Measurements from ENCODE around the gene TUBG2. TPM values are rescaled to one million over a fixed set of nuclear protein-coding genes. Genes with fewer than 3 reads are reported as not detected.

TUBG2 gene
- total and polyA plus RNA-seq, 2 experiments from 2014 or later: 62.7 to 67.4 TPM

- Histone ChIP-seq H3K27ac (no peak overlapping the region), H3K36me3 (peaks cover 18% of the 10 kb centered on the region), H3K4me3 (peak overlapping the region; percentile 43), H3K27me3 (no peaks in the 10 kb centered on the region), H3K9me3 (ENCODE audit: low read depth) (no peaks in the 10 kb centered on the region), H3K4me1 (ENCODE audit: low read depth) (peaks cover 26% of the 10 kb centered on the region)
- TF ChIP-seq CTCF (IDR thresholded peaks at IDR 0.05; ENCODE audit: low read depth, low read length): no peak
- DNase-seq (ENCODE audit: low read depth in 1 of 2, low spot score in 1 of 2): no peak
Observed at GRCh38 chr17:42674755-42675347, 15.8 kb downstream of the TUBG2 start.

GRCh38 chr17:42675348-42675964 is 16.4 kb downstream of the TUBG2 start:
- DNase-seq (ENCODE audit: low read depth in 1 of 2, low spot score in 1 of 2): peak in 1 of 2 donors; percentile 56
- peak overlapping the region; percentile 43 for H3K4me3 ChIP-seq
- H3K36me3 ChIP-seq: peaks cover 16% of the 10 kb centered on the region
- no peaks in the 10 kb centered on the region for H3K27me3 ChIP-seq
- peaks cover 32% of the 10 kb centered on the region for H3K4me1 ChIP-seq (ENCODE audit: low read depth)
- TF ChIP-seq CTCF (IDR thresholded peaks at IDR 0.05; ENCODE audit: low read depth, low read length): no peak
- H3K27ac ChIP-seq: peak overlapping the region; percentile 61
- H3K9me3 ChIP-seq (ENCODE audit: low read depth): no peaks in the 10 kb centered on the region

- peak; percentile 60 to 67 for DNase-seq (ENCODE audit: low read depth in 1 of 2, low spot score in 1 of 2)
- H3K9me3 ChIP-seq (ENCODE audit: low read depth): no peaks in the 10 kb centered on the region
- no peaks in the 10 kb centered on the region for H3K27me3 ChIP-seq
- peak overlapping the region; percentile 43 for H3K4me3 ChIP-seq
- peaks cover 36% of the 10 kb centered on the region for H3K4me1 ChIP-seq (ENCODE audit: low read depth)
- TF ChIP-seq CTCF (IDR thresholded peaks at IDR 0.05; ENCODE audit: low read depth, low read length): no peak
- peak overlapping the region; percentile 61 for H3K27ac ChIP-seq
- H3K36me3 ChIP-seq: peaks cover 12% of the 10 kb centered on the region
Observed at GRCh38 chr17:42675965-42676423, 16.9 kb downstream of the TUBG2 start.

- H3K27me3 ChIP-seq: no peaks in the 10 kb centered on the region
Observed at GRCh38 chr17:42676424-42677011, 17.4 kb downstream of the TUBG2 start, which contains the start of gene PLEKHH3. Gene PLEKHH3, minus strand, starts transcription at chr17:42676994. Its CDS starts 431 bp downstream, at chr17:42676563.

More at GRCh38 chr17:42676424-42677011, 17.4 kb downstream of the TUBG2 start, which contains the start of gene PLEKHH3:
- peak; percentile 20 for TF ChIP-seq CTCF (IDR thresholded peaks at IDR 0.05; ENCODE audit: low read depth, low read length)
- H3K36me3 ChIP-seq: peaks cover 11% of the 10 kb centered on the region
- peak within 1 kb of the TSS; percentile 96 for H3K27ac ChIP-seq
- no peaks in the 10 kb centered on the region for H3K9me3 ChIP-seq (ENCODE audit: low read depth)
- peak within 1 kb of the TSS; percentile 70 for H3K4me3 ChIP-seq
- no peak for DNase-seq (ENCODE audit: low read depth in 1 of 2, low spot score in 1 of 2)
- peaks cover 36% of the 10 kb centered on the region for H3K4me1 ChIP-seq (ENCODE audit: low read depth)
